A673 (cell line): ENCODE measurements around the gene MAPKAPK2. TPM values are rescaled to one million over a fixed set of nuclear protein-coding genes. Genes with fewer than 3 reads are reported as not detected.

Source experiments
- BruUV-seq: library from RNA; stranded (reverse); fragments of 400-500 nt; replicated peaks from 2 replicates; lab custom pipeline; 2021; lab: Mats Ljungman, UMichigan
- CTCF ChIA-PET: fragments of 300-600 bp; sonication (Branson Sonifier 250); formaldehyde crosslinking; loops from one replicate; lab custom pipeline; 2022; ENCODE audit warnings: antibody characterized with exemption; lab: Charles Lee
- POLR2A ChIA-PET: fragments of 300-600 bp; sonication (Branson Sonifier 250); formaldehyde crosslinking; loops from one replicate; lab custom pipeline; 2022; ENCODE audit warnings: antibody characterized with exemption; ENCODE audit not compliant: low non-redundant PET; lab: Charles Lee
- DNase-seq: peaks from one replicate; pipeline ENCODE4 v3.0.0-alpha.2; 2015; ENCODE audit warnings: low spot score
- H3K27ac ChIP-seq: fragments of 200-600 bp; sonication (generic); 2 replicates; pipeline ENCODE4 v1.5.1; 2016; ENCODE audit warnings: mixed run types, low read depth, mild to moderate bottlenecking, mixed read lengths, antibody characterized with exemption, low read length; ENCODE audit not compliant: poor library complexity, severe bottlenecking
- H3K27me3 ChIP-seq: fragments of 200-600 bp; sonication (generic); replicated peaks from 2 replicates; pipeline ENCODE4 v1.6.1; 2017; ENCODE audit warnings: mixed run types, low read depth, mild to moderate bottlenecking, mixed read lengths, antibody characterized with exemption, low read length; ENCODE audit not compliant: insufficient read depth, poor library complexity
- H3K36me3 ChIP-seq: fragments of 200-600 bp; sonication (generic); 2 replicates; pipeline ENCODE4 v1.6.1; 2016; ENCODE audit warnings: mixed run types, mild to moderate bottlenecking, mixed read lengths, antibody characterized with exemption, low read length; ENCODE audit not compliant: insufficient read depth, poor library complexity, severe bottlenecking
- H3K4me1 ChIP-seq: fragments of 200-600 bp; sonication (generic); 2 replicates; pipeline ENCODE4 v1.6.1; 2017; ENCODE audit warnings: mixed run types, mild to moderate bottlenecking, mixed read lengths, antibody characterized with exemption, low read length; ENCODE audit not compliant: insufficient read depth, poor library complexity, severe bottlenecking
- H3K4me3 ChIP-seq: fragments of 200-600 bp; sonication (generic); 2 replicates; pipeline ENCODE4 v1.5.1; 2016; ENCODE audit warnings: low read depth, mixed run types, mild to moderate bottlenecking, mixed read lengths, low read length; ENCODE audit not compliant: poor library complexity, severe bottlenecking
- H3K9me3 ChIP-seq: fragments of 200-600 bp; sonication (generic); 2 replicates; pipeline ENCODE4 v1.6.1; 2016; ENCODE audit warnings: mixed run types, low read depth, mild to moderate bottlenecking, mixed read lengths, antibody characterized with exemption, low read length; ENCODE audit not compliant: poor library complexity, severe bottlenecking
- EZH2 ChIP-seq: fragments of 200-600 bp; sonication (generic); IDR thresholded peaks from 2 replicates; pipeline ENCODE4 v1.6.1; 2017; ENCODE audit warnings: borderline replicate concordance, low read depth, mild to moderate bottlenecking, mixed read lengths, antibody characterized with exemption, low read length; ENCODE audit not compliant: poor library complexity, severe bottlenecking
- intact Hi-C: fragments of 100-400 bp; cut with micrococcal nuclease; formaldehyde crosslinking; loops from one replicate; pipeline ENCODE4 v1.10.0; 2022; ENCODE audit not compliant: unreplicated experiment
- total RNA-seq: library from RNA; stranded (reverse); gene quantifications from 2 replicates; pipeline ENCODE4 v1.2.3, GENCODE V29; 2021
- TF ChIP-seq, protein P1 (sequence below): fragments of 300-800, 200-600 bp; sonication (generic); conservative IDR thresholded peaks from 2 replicates; pipeline ENCODE4 v1.5.1; 2017; ENCODE audit warnings: low read depth, mild to moderate bottlenecking, antibody characterized with exemption, low read length, moderate library complexity, mixed read lengths

MAPKAPK2 gene
- total RNA-seq, 1 experiment from 2014 or later, result 39.2 TPM

DNA sequence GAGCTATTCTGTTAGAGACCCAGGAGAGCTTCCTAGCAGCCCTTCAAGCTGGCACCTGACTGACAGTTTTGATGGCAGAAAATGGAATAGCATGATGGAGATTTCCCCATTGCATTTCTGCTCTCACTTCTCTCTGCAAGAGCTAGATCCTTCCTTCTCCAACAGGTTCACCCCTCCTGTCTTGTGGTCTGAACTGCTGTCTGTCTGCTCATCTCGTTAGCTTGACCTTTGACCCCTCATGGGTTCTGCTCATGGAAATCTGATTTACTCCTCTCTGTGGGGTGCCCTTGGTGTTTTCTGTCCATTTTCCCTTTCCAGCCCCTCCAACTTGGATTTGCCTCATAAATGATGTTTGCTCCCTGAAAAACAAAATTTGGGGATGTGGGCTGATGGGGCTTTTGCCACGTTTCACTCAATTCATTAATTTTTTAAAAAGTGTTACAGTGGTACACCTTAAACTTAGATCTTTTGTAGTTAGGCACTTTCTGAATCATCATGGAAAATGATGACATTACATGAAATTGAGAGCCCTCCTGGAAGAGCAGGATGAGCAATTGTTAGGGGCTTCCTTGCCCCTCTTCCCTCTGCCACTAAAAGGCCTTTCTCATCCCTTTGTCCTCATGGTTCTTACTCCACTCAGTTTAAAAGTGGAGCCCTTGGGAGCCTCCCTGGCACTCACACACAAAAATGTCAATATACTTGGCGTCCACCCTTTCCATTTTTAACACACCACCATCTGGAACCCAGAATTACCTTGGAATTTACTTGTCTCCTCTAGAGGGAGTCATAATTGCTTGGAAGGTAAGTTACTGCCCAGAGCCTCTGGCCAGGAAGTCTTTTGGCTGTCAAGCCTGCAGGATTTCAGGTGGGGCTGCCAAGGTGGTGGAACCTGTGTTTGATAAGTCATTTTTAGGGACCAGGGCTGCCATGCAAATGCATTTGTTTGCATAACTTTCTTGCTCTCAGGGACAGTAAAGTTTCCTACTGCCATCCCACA is 54.0 kb downstream of the MAPKAPK2 start:
- H3K9me3 ChIP-seq, result no peaks in the 10 kb centered on the region
- TF ChIP-seq, protein P1, sequence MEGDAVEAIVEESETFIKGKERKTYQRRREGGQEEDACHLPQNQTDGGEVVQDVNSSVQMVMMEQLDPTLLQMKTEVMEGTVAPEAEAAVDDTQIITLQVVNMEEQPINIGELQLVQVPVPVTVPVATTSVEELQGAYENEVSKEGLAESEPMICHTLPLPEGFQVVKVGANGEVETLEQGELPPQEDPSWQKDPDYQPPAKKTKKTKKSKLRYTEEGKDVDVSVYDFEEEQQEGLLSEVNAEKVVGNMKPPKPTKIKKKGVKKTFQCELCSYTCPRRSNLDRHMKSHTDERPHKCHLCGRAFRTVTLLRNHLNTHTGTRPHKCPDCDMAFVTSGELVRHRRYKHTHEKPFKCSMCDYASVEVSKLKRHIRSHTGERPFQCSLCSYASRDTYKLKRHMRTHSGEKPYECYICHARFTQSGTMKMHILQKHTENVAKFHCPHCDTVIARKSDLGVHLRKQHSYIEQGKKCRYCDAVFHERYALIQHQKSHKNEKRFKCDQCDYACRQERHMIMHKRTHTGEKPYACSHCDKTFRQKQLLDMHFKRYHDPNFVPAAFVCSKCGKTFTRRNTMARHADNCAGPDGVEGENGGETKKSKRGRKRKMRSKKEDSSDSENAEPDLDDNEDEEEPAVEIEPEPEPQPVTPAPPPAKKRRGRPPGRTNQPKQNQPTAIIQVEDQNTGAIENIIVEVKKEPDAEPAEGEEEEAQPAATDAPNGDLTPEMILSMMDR, result peak; percentile 52
- no peak for TF ChIP-seq EZH2
- ChIA-PET POLR2A (no interaction called here), CTCF (no interaction called here)
- no peak for DNase-seq
- H3K4me1 ChIP-seq, result no peaks in the 10 kb centered on the region
- H3K27me3 ChIP-seq, result no peaks in the 10 kb centered on the region
- intact Hi-C loops, result no loop called here
- H3K4me3 ChIP-seq, result no peak overlapping the region
- no peaks in the 10 kb centered on the region for H3K36me3 ChIP-seq
- no peak overlapping the region for H3K27ac ChIP-seq
- no TSS peak for BruUV-seq

DNA sequence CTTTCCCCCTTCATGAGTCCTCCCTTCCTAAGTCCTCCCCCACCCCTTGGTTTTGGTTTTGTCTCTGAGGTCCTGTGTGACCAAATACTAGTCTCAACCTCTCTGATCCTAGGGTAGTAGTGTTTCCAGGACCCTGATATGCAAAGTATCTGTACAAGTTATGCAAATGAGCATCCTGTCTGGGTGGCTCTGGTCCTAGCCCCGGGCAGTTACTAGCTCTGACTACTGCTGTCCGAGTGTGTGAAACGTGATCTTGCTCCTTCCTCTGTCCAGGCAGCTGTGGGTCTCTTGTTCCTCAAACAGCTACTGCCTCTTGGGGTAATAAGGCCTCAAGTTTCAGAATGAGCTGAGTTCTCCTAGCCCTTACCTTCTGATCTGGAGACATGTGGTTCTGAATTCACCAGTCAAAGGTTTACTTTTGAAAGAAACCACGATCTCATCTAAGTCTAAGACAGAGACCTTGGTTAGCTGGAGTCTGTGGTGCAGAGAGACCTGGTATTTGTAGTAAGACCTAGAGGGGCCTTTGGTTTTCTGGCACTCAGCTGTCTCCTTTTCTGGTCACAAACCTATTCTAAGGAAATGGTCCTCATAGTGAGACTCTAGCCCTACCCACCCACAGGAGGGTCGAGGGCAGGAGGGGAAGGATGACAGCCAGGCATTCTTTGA is 54.8 kb downstream of the MAPKAPK2 start:
- intact Hi-C loops, result no loop called here
- ChIA-PET POLR2A (no interaction called here), CTCF (no interaction called here)
- Histone ChIP-seq H3K4me3 (no peak overlapping the region), H3K4me1 (no peaks in the 10 kb centered on the region), H3K27me3 (no peaks in the 10 kb centered on the region), H3K36me3 (no peaks in the 10 kb centered on the region), H3K9me3 (no peaks in the 10 kb centered on the region), H3K27ac (no peak overlapping the region)
- no peak for DNase-seq
- BruUV-seq, result no TSS peak
- TF ChIP-seq, protein P1, result no peak
- TF ChIP-seq EZH2, result no peak

DNA sequence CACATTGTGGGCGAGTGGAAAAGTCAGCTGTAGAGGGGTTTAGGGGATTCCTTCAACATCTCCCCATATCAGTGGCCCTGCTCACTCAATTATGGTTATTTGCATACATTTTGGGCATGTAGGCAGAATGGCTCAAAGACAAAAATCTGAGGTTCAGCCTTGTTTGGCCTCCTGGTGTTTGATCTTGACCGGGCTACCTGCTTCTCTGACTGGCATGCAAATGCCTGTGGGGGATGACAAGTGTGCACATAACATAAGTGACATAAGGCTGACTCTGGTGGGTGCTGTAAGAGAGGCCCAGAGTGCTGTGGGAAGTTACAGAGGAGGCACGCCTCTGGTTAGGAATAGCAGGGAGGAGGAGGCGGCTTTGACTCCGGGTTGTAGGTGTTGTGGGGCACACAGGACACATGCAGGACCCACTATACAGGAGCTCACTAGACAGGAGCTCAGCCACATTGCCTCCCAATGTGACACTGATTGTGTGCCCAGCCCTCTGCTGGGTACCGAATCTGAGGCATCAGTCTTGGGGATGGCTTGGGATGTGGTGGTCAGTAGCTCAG is 56.5 kb downstream of the MAPKAPK2 start:
- H3K4me3 ChIP-seq, result no peak overlapping the region
- TF ChIP-seq, protein P1, result no peak
- TF ChIP-seq EZH2, result no peak
- CTCF ChIA-PET, result no interaction called here
- no peaks in the 10 kb centered on the region for H3K4me1 ChIP-seq
- H3K27me3 ChIP-seq, result no peaks in the 10 kb centered on the region
- intact Hi-C loops, result no loop called here
- DNase-seq, result no peak
- POLR2A ChIA-PET, result no interaction called here
- BruUV-seq, result no TSS peak
- no peak overlapping the region for H3K27ac ChIP-seq
- no peaks in the 10 kb centered on the region for H3K9me3 ChIP-seq
- H3K36me3 ChIP-seq, result no peaks in the 10 kb centered on the region
